ENCODE measurements around the gene WDR6.
A peak's percentile ranks its signal among the peaks of the same experiment; 100 is the strongest.

The WDR6 gene

GRCh38 chr3:49024449-49024848 is 17.3 kb downstream of the WDR6 start:
- TF ChIP-seq, protein P1, sequence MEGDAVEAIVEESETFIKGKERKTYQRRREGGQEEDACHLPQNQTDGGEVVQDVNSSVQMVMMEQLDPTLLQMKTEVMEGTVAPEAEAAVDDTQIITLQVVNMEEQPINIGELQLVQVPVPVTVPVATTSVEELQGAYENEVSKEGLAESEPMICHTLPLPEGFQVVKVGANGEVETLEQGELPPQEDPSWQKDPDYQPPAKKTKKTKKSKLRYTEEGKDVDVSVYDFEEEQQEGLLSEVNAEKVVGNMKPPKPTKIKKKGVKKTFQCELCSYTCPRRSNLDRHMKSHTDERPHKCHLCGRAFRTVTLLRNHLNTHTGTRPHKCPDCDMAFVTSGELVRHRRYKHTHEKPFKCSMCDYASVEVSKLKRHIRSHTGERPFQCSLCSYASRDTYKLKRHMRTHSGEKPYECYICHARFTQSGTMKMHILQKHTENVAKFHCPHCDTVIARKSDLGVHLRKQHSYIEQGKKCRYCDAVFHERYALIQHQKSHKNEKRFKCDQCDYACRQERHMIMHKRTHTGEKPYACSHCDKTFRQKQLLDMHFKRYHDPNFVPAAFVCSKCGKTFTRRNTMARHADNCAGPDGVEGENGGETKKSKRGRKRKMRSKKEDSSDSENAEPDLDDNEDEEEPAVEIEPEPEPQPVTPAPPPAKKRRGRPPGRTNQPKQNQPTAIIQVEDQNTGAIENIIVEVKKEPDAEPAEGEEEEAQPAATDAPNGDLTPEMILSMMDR (IDR thresholded peaks at IDR 0.05; ENCODE audit: low read depth, low read length): no peak
- no peak for DNase-seq (ENCODE audit: low read depth, low spot score)
- in situ Hi-C loops (cut with HindIII; ENCODE audit: low sequenced_read_pairs): no loop called here
- no peak overlapping the region for H3K4me3 ChIP-seq (ENCODE audit: low read depth, low read length)

- TF ChIP-seq, protein P1 (IDR thresholded peaks at IDR 0.05; ENCODE audit: low read depth, low read length): no peak
- H3K4me3 ChIP-seq (ENCODE audit: low read depth, low read length): no peak overlapping the region
- in situ Hi-C loops (cut with HindIII; ENCODE audit: low sequenced_read_pairs): no loop called here
- DNase-seq (ENCODE audit: low read depth, low spot score): no peak
Observed at GRCh38 chr3:49025005-49025792, 18.0 kb downstream of the WDR6 start.

GRCh38 chr3:49025793-49026520 is 18.8 kb downstream of the WDR6 start:
- in situ Hi-C loops (cut with HindIII; ENCODE audit: low sequenced_read_pairs): no loop called here
- H3K4me3 ChIP-seq (ENCODE audit: low read depth, low read length): no peak overlapping the region
- no peak for DNase-seq (ENCODE audit: low read depth, low spot score)
- TF ChIP-seq, protein P1 (IDR thresholded peaks at IDR 0.05; ENCODE audit: low read depth, low read length): no peak

GRCh38 chr3:49026536-49026935 is 19.3 kb downstream of the WDR6 start:
- no peak for DNase-seq (ENCODE audit: low read depth, low spot score)
- H3K4me3 ChIP-seq (ENCODE audit: low read depth, low read length): no peak overlapping the region
- in situ Hi-C loops (cut with HindIII; ENCODE audit: low sequenced_read_pairs): no loop called here
- TF ChIP-seq, protein P1 (IDR thresholded peaks at IDR 0.05; ENCODE audit: low read depth, low read length): no peak

- no peak overlapping the region for H3K4me3 ChIP-seq (ENCODE audit: low read depth, low read length)
- TF ChIP-seq, protein P1 (IDR thresholded peaks at IDR 0.05; ENCODE audit: low read depth, low read length): no peak
- in situ Hi-C loops (cut with HindIII; ENCODE audit: low sequenced_read_pairs): no loop called here
- DNase-seq (ENCODE audit: low read depth, low spot score): no peak
Observed at GRCh38 chr3:49027634-49028033, 20.4 kb downstream of the WDR6 start.

- DNase-seq (ENCODE audit: low read depth, low spot score): no peak
- in situ Hi-C loops (cut with HindIII; ENCODE audit: low sequenced_read_pairs): no loop called here
- peak overlapping the region; percentile 82 for H3K4me3 ChIP-seq (ENCODE audit: low read depth, low read length)
- TF ChIP-seq, protein P1 (IDR thresholded peaks at IDR 0.05; ENCODE audit: low read depth, low read length): no peak
Observed at GRCh38 chr3:49028298-49028672, 21.1 kb downstream of the WDR6 start.

All from astrocyte of the spinal cord (primary cell).